Activated CD4-positive, alpha-beta T cell treated with anti-CD3 and anti-CD28 coated beads, Interleukin-10, Interleukin-2, amounts not matched to agents 100 ng/mL and 50 ng/mL, durations not matched to agents 16 hours and 8 hours (primary cell): ENCODE data around the gene LMTK2.

Experiments
- DNase-seq: peaks from one replicate; pipeline ENCODE4 v3.0.0-alpha.2; 2020

Gene LMTK2

GRCh38 chr7:98240961-98241673, 134.5 kb downstream of the LMTK2 start:
- DNase-seq = peak; percentile 20

GRCh38 chr7:98241674-98242241, 135.1 kb downstream of the LMTK2 start:
- no peak for DNase-seq

GRCh38 chr7:98242342-98242741, 135.7 kb downstream of the LMTK2 start:
- DNase-seq = no peak

- no peak for DNase-seq
Observed at GRCh38 chr7:98242934-98243333, 136.3 kb downstream of the LMTK2 start.

GRCh38 chr7:98244871-98245270, 138.2 kb downstream of the LMTK2 start:
- DNase-seq = no peak

- DNase-seq = no peak
Observed at GRCh38 chr7:98248156-98248555, 141.5 kb downstream of the LMTK2 start.

GRCh38 chr7:98249106-98249505, 142.4 kb downstream of the LMTK2 start:
- DNase-seq = no peak

- DNase-seq = peak; percentile 70
Observed at GRCh38 chr7:98250789-98251188, 144.1 kb downstream of the LMTK2 start.

- peak; percentile 48 for DNase-seq
Observed at GRCh38 chr7:98251231-98251600, 144.6 kb downstream of the LMTK2 start.

GRCh38 chr7:98251601-98252424, 145.2 kb downstream of the LMTK2 start, which contains the start of gene TECPR1:
TSS of gene TECPR1 (minus strand) at chr7:98252232. CDS start at chr7:98246146, 6,086 bp downstream.
- peak; percentile 94 for DNase-seq

GRCh38 chr7:98252425-98253054, 145.9 kb downstream of the LMTK2 start:
- no peak for DNase-seq

- no peak for DNase-seq
Observed at GRCh38 chr7:98254516-98254915, 147.9 kb downstream of the LMTK2 start.

GRCh38 chr7:98254951-98255610, 148.4 kb downstream of the LMTK2 start:
- peak; percentile 69 for DNase-seq

- DNase-seq = no peak
Observed at GRCh38 chr7:98256431-98256830, 149.8 kb downstream of the LMTK2 start.

- DNase-seq = no peak
Observed at GRCh38 chr7:98257701-98258100, 151.0 kb downstream of the LMTK2 start.
